ENCODE data around the gene PARL.

- no peak for TF ChIP-seq POLR2A (IDR thresholded peaks at IDR 0.05)
- TF ChIP-seq CTCF (IDR thresholded peaks at IDR 0.05): no peak
Measured at GRCh38 chr3:183837894-183838293, 46.8 kb downstream of the PARL start.
